C4-2B (cell line): ENCODE data around the gene YARS1.
A peak's percentile ranks its signal among the peaks of the same experiment; 100 is the strongest.

ENCODE experiments used
- H3K27ac ChIP-seq: fragments of 450-650 bp; 2 replicates; pipeline ENCODE4 v1.5.1; 2017
- CTCF ChIP-seq: fragments of 450-650 bp; conservative IDR thresholded peaks from 2 replicates; pipeline ENCODE4 v1.5.1; 2017; ENCODE audit warnings: mild to moderate bottlenecking
- ZFX ChIP-seq: fragments of 450-650 bp; IDR thresholded peaks from 2 replicates; pipeline ENCODE4 v1.6.1; 2017

YARS1 gene

GRCh38 chr1:32830092-32830852, 13.1 kb upstream of the YARS1 start:
- TF ChIP-seq CTCF, result no peak
- no peak for TF ChIP-seq ZFX
- H3K27ac ChIP-seq, result no peak overlapping the region

GRCh38 chr1:32828341-32828740, 11.2 kb upstream of the YARS1 start:
- TF ChIP-seq CTCF (peak; percentile 36), ZFX (no peak)
- H3K27ac ChIP-seq, result no peak overlapping the region

- no peak overlapping the region for H3K27ac ChIP-seq
- TF ChIP-seq ZFX, result no peak
- TF ChIP-seq CTCF, result no peak
Observed at GRCh38 chr1:32825181-32825580, 8.0 kb upstream of the YARS1 start.

GRCh38 chr1:32818804-32819541, 1.8 kb upstream of the YARS1 start:
- TF ChIP-seq ZFX, result no peak
- no peak for TF ChIP-seq CTCF

GRCh38 chr1:32817815-32818786, 943 bp upstream of the YARS1 start:
- TF ChIP-seq ZFX (peak; percentile 76), CTCF (no peak)
- H3K27ac ChIP-seq, result peak overlapping the region; percentile 98

More at GRCh38 chr1:32818804-32819541, 1.8 kb upstream of the YARS1 start:
- peak overlapping the region; percentile 98 for H3K27ac ChIP-seq

- H3K27ac ChIP-seq, result peak overlapping the region; percentile 98
- no peak for TF ChIP-seq ZFX
Observed at GRCh38 chr1:32816676-32817158, 441 bp downstream of the YARS1 start.

GRCh38 chr1:32813941-32814739, 3.0 kb downstream of the YARS1 start:
- H3K27ac ChIP-seq, result no peak overlapping the region
- no peak for TF ChIP-seq CTCF
- no peak for TF ChIP-seq ZFX
